Pulmonary artery endothelial cell (primary cell): Measurements from ENCODE around the gene SPTBN5. TPM values are rescaled to one million over a fixed set of nuclear protein-coding genes. Genes with fewer than 3 reads are reported as not detected.
A peak's percentile ranks its signal among the peaks of the same experiment; 100 is the strongest.

Source experiments
- DNase-seq: peaks from one replicate; pipeline ENCODE4 v3.0.0-alpha.2; 2011; ENCODE audit warnings: low read depth, low spot score
- total RNA-seq: library from RNA; depleted of rRNA; stranded (reverse); fragments of >200 nt; gene quantifications from 2 replicates; pipeline ENCODE4 v1.2.3, GENCODE V29; 2014

SPTBN5 gene
- total RNA-seq, 1 donor from 2014 or later = 3.6 TPM

GRCh38 chr15:41904541-41905005, 10.7 kb upstream of the SPTBN5 start:
- peak; percentile 19 for DNase-seq

GRCh38 chr15:41903782-41904181, 9.9 kb upstream of the SPTBN5 start:
- DNase-seq = no peak

- DNase-seq = no peak
Measured at GRCh38 chr15:41901431-41901830, 7.6 kb upstream of the SPTBN5 start.

GRCh38 chr15:41900526-41901380, 6.9 kb upstream of the SPTBN5 start:
- DNase-seq = no peak

GRCh38 chr15:41899854-41900442, 6.1 kb upstream of the SPTBN5 start:
- DNase-seq = no peak

GRCh38 chr15:41897363-41897799, 3.5 kb upstream of the SPTBN5 start:
- no peak for DNase-seq

GRCh38 chr15:41896566-41896965, 2.7 kb upstream of the SPTBN5 start:
- no peak for DNase-seq

- no peak for DNase-seq
Measured at GRCh38 chr15:41895957-41896356, 2.1 kb upstream of the SPTBN5 start.

- no peak for DNase-seq
Measured at GRCh38 chr15:41895491-41895890, 1.6 kb upstream of the SPTBN5 start.

- peak; percentile 32 for DNase-seq
Measured at GRCh38 chr15:41894791-41895463, 1.1 kb upstream of the SPTBN5 start.

GRCh38 chr15:41894251-41894790, 468 bp upstream of the SPTBN5 start:
- no peak for DNase-seq

- DNase-seq = no peak
Measured at GRCh38 chr15:41892621-41893421, 1.0 kb downstream of the SPTBN5 start.

GRCh38 chr15:41891946-41892345, 1.9 kb downstream of the SPTBN5 start:
- DNase-seq = no peak

GRCh38 chr15:41891226-41891625, 2.6 kb downstream of the SPTBN5 start:
- no peak for DNase-seq

GRCh38 chr15:41890050-41890690, 3.7 kb downstream of the SPTBN5 start:
- DNase-seq = no peak

- DNase-seq = no peak
Measured at GRCh38 chr15:41888662-41889253, 5.1 kb downstream of the SPTBN5 start.

- DNase-seq = no peak
Measured at GRCh38 chr15:41887893-41888292, 6.0 kb downstream of the SPTBN5 start.

GRCh38 chr15:41887161-41887560, 6.7 kb downstream of the SPTBN5 start:
- no peak for DNase-seq

GRCh38 chr15:41886741-41887140, 7.1 kb downstream of the SPTBN5 start:
- no peak for DNase-seq

GRCh38 chr15:41885841-41886240, 8.0 kb downstream of the SPTBN5 start:
- no peak for DNase-seq
